ENCODE data around the gene FIGNL1.

The FIGNL1 gene

DNA sequence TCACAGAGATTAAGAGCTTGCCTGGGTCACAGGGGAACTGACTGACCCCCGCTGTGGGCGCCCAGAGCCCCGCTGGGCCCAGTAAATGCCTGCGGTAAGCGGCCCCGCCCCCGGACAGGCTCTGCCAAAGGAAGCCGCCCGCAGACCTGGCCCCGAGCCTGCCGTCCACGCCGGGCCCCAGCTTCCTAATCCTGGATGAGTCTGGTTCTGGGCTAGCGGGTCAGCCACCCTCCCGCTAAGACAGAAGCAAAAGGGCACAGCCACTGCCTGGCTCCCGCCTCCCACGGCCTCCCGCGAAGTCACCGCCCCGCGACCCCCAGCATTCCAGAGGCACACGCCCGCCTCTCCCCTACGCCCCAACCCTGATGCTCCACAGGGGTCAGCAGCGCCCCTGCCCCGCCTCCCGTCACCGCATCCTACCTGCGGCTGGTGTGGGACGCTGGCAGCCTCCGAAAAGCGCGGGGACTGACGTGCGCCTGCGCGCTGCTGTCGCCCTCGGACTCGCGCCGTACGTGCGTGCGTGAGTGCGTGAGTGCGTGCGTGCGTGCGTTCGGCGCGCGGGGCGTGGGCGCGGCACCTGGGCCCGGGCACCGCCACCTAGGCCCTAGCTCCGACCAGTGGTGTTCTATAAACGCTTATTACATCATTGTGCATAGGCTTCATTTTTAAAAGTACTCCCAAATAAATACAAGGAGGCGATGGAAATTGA, at the start of gene FIGNL1:
TSS of gene FIGNL1 (minus strand) at position 470 of the 709 bp plus-strand sequence. CDS start 3,063 bp downstream, outside the sequence.
- no peak for FAIRE-seq

GRCh38 chr7:50499092-50499491, 48.9 kb upstream of the FIGNL1 start:
- FAIRE-seq = no peak

DNA sequence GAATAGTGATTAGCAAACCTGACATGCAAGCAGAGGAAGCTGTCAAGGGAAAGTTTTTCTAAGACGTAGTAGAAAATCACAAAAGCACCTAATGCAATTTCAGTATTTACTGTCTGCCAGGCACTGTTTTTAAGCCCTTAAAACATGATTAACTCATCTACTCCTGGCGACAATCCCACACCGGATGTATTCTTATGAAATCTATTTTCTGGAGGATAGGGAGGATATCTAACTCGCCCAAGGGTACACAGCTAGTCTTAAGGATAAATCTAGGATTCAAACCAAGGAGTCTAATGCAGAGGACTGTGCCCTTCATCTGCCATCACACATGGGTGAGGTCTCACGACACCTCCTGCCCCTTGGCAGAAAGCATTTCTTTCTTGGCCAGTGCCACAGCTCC, 47.8 kb upstream of the FIGNL1 start:
- FAIRE-seq = no peak

- FAIRE-seq = no peak
Measured at GRCh38 chr7:50497068-50497642, 47.0 kb upstream of the FIGNL1 start.

- no peak for FAIRE-seq
Measured at GRCh38 chr7:50496569-50496968, 46.4 kb upstream of the FIGNL1 start.

DNA sequence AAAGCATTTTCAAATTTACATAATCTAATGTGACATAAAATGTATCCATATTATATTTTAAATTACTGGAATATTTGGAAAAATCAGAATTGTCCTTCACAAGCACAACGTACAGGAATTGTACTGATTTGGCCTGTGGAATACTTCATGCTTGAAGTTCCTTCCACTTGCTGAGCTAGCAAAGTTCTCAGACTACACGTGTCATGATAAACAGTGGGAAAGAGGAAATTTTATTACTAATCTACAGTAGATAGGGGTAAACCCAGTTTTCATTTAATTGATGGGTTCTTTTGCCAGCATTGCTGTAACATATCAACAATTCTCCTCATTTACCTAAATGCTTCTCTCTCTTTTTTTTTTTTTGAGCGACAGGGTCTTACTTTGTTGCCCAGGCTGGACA, 45.6 kb upstream of the FIGNL1 start:
- FAIRE-seq = no peak

DNA sequence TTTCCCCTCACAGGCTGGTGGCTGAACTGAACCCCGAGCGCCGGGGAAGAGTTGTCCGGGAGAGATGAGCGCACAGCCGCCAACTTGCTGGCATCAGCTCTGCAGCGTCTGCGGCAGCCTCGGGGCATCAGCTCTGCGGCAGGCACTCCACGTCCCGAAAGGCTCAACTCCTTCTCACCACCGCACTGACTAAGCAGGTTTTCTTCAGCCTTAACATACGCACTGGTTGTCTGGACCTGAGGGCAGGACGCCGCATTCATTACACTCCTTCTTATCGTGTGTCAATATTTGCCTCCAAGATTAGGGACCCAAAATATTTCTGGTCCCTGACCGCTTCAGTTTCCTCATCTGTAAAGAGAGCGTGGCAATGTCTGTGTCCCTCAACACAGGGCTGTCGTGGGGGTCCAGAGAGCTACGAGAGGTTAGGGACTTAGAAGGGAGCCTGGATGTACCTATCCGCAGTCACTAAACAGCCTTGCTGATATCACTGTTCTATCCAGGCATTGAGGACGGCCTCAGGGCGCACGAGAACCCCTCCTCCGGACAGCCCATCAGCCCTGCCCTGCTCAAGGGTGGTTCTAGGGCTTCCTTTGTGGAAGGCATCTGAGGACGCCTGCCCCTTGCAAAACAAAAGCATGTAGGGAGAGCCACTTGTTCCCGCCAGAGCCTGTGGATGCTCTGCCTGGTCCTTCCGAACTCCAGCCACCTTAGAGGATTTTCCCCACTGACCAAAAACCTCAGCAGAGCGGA, 42.8 kb upstream of the FIGNL1 start:
- no peak for FAIRE-seq

DNA sequence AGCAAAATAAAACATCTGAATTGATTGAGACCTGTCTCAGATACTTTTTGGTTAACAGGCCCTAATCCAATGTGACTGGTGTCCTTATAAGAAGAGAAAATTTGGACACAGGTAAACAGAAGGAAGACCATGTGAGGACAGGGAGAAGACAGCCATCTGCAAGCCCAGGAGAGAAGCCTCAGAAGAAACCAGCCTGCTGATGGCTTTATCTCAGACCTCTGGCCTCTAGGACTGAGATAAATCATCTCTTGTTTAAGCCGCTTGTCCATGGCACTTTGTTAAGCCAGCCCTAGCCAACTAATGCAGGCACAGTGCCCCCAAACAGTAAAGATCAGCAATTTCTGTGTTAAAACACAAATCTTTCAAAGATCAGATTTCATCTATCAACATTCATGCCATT, 41.8 kb upstream of the FIGNL1 start:
- no peak for FAIRE-seq

DNA sequence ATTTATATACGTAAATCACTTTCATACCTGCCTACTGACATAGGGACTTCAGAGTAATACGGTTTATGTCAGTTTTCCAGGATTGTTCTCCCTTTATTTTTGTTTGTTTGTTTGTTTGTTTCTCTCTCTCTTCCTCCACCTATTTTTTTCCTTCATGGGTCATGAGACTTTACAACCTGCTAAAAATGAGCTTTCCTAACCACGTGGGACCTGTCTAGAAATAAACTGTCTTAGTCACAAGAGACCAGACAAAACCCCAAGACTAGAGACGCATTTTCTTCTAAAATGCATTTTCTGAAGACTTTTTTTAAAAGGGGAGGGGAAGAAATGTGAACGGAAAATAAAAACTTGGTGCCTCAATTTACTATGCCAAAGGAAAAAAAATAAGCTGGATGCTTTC, 41.1 kb upstream of the FIGNL1 start:
- FAIRE-seq = no peak

DNA sequence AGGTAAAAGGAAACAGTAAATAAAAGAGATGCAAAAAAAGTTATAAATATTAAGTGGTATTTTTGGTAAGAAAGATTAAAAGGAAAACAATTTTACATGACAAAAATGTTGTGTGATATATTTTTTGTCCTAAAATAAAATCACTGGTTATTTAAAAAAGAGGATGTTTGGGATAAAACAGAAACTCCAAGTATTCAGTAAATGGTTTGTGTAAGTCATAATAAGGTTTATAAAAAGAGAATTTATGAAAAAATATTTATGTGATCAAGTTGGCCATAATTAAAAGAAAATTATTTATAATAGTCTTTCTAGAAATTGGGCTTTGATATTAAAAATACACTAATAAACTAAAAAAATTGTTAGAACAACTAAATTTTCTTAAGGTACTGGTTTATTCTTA, 38.2 kb upstream of the FIGNL1 start:
- FAIRE-seq = no peak

DNA sequence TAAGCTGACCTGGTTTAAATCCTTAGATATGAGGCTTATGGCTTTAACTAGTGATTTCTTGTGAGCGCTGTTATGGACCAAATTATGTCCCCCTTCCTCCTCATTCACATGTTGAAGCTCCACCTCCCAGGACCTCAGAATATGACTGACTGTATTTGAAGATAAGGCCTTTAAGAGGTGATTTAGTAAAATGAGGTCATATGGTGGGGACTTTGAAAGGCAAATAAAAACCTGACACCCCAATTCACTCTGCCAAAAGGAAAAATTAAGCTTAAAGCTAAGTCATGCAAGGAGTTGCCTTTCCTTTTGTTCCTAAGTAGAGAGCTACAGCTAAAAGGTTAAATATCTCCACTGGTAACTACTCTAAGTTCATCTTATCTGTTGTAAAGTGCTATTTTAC, 36.4 kb upstream of the FIGNL1 start:
- FAIRE-seq = no peak

- no peak for FAIRE-seq
Measured at GRCh38 chr7:50481867-50482266, 31.7 kb upstream of the FIGNL1 start.

GRCh38 chr7:50480797-50481196, 30.6 kb upstream of the FIGNL1 start:
- FAIRE-seq = no peak

GRCh38 chr7:50479743-50480517, 29.8 kb upstream of the FIGNL1 start:
- no peak for FAIRE-seq

GRCh38 chr7:50477640-50478039, 27.5 kb upstream of the FIGNL1 start:
- no peak for FAIRE-seq

GRCh38 chr7:50476953-50477625, 26.9 kb upstream of the FIGNL1 start:
- no peak for FAIRE-seq

- FAIRE-seq = no peak
Measured at GRCh38 chr7:50475340-50475739, 25.2 kb upstream of the FIGNL1 start.

GRCh38 chr7:50474382-50475160, 24.4 kb upstream of the FIGNL1 start:
- no peak for FAIRE-seq

DNA sequence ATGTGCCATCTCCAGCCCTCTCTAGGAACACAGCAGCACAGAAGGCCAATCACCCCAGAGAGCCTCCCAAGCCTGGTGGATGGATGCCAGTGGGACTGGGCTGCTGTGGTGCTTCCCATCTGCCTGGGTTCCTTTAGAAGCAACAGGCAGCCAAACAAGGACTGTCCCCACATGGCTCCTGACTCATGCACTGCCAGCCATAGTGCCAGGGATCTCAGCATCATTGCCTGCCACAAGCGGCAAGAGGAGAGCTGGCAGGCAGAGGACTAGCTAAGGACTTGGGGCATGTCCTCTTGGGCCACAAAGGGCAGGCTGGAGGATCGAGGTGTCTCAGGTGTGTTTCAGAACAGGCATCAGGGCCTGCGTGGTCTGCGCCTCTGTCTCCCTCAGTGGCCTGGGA, 23.4 kb upstream of the FIGNL1 start:
- FAIRE-seq = no peak

GRCh38 chr7:50472427-50472826, 22.3 kb upstream of the FIGNL1 start:
- no peak for FAIRE-seq

- FAIRE-seq = no peak
Measured at GRCh38 chr7:50471970-50472369, 21.8 kb upstream of the FIGNL1 start.
